ENCODE measurements around the gene CD14. TPM values are rescaled to one million over a fixed set of nuclear protein-coding genes. Genes with fewer than 3 reads are reported as not detected.
"Not testable (repeated sequence)": the region's sequence is repeated elsewhere in the genome, so short reads cannot be mapped to it uniquely, and the experiment has no call there.

The CD14 gene
- total RNA-seq, 1 experiment from 2014 or later: 0.41 TPM

DNA sequence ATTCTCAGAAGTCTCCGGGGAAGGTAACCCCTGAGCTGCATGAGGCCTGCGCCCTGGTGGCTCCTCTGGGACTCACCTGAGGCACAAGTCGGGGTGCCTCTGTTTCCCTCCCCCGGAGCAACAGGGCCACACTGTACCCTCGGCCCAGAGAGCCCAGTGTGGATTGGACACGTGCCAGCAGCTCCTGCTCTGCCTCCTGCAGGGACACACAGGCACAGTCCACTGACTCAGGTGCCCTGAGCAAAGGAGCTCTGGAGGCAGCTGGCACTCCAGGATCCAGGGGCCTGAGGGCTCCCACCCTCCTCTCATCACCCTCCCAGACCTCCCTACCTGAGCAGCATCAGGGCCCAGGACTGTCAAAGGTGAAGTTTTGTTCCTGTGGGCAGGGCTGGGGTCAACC, 38.8 kb downstream of the CD14 start:
- no peak overlapping the region for H3K4me3 ChIP-seq (ENCODE audit: low read depth, low read length, poor library complexity, severe bottlenecking)
- H3K9me3 ChIP-seq (ENCODE audit: low read depth, low read length, poor library complexity, severe bottlenecking): no peaks in the 10 kb centered on the region
- TF ChIP-seq, protein P1, sequence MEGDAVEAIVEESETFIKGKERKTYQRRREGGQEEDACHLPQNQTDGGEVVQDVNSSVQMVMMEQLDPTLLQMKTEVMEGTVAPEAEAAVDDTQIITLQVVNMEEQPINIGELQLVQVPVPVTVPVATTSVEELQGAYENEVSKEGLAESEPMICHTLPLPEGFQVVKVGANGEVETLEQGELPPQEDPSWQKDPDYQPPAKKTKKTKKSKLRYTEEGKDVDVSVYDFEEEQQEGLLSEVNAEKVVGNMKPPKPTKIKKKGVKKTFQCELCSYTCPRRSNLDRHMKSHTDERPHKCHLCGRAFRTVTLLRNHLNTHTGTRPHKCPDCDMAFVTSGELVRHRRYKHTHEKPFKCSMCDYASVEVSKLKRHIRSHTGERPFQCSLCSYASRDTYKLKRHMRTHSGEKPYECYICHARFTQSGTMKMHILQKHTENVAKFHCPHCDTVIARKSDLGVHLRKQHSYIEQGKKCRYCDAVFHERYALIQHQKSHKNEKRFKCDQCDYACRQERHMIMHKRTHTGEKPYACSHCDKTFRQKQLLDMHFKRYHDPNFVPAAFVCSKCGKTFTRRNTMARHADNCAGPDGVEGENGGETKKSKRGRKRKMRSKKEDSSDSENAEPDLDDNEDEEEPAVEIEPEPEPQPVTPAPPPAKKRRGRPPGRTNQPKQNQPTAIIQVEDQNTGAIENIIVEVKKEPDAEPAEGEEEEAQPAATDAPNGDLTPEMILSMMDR (conservative IDR thresholded peaks at IDR 0.05; ENCODE audit: low read depth, low read length): no peak
- TF ChIP-seq EZH2 (IDR thresholded peaks at IDR 0.05; ENCODE audit: borderline replicate concordance, low read depth, low read length, poor library complexity, severe bottlenecking): no peak
- no peak overlapping the region for H3K27ac ChIP-seq (ENCODE audit: low read depth, low read length, poor library complexity, severe bottlenecking)
- no peak for DNase-seq (ENCODE audit: low spot score)
- no TSS peak for BruUV-seq (replicated peaks)
- POLR2A ChIA-PET (ENCODE audit: low non-redundant PET): no interaction called here
- H3K36me3 ChIP-seq (ENCODE audit: insufficient read depth, low read length, poor library complexity, severe bottlenecking): no peaks in the 10 kb centered on the region
- intact Hi-C loops (cut with micrococcal nuclease; ENCODE audit: unreplicated experiment): no loop called here
- no peaks in the 10 kb centered on the region for H3K4me1 ChIP-seq (ENCODE audit: insufficient read depth, low read length, poor library complexity, severe bottlenecking)
- H3K27me3 ChIP-seq (replicated peaks; ENCODE audit: insufficient read depth, low read depth, low read length, poor library complexity): no peaks in the 10 kb centered on the region
- CTCF ChIA-PET: no interaction called here

GRCh38 chr5:140593070-140593469, 39.9 kb downstream of the CD14 start:
- CTCF ChIA-PET; H3K27ac ChIP-seq (ENCODE audit: low read depth, low read length, poor library complexity, severe bottlenecking): not testable (repeated sequence)

GRCh38 chr5:140591747-140592372, 41.1 kb downstream of the CD14 start:
- Histone ChIP-seq H3K9me3 (ENCODE audit: low read depth, low read length, poor library complexity, severe bottlenecking) (no peaks in the 10 kb centered on the region), H3K4me1 (ENCODE audit: insufficient read depth, low read length, poor library complexity, severe bottlenecking) (no peaks in the 10 kb centered on the region), H3K36me3 (ENCODE audit: insufficient read depth, low read length, poor library complexity, severe bottlenecking) (no peaks in the 10 kb centered on the region), H3K4me3 (ENCODE audit: low read depth, low read length, poor library complexity, severe bottlenecking) (no peak overlapping the region), H3K27ac (ENCODE audit: low read depth, low read length, poor library complexity, severe bottlenecking) (no peak overlapping the region), H3K27me3 (replicated peaks; ENCODE audit: insufficient read depth, low read depth, low read length, poor library complexity) (no peaks in the 10 kb centered on the region)
- intact Hi-C loops (cut with micrococcal nuclease; ENCODE audit: unreplicated experiment): no loop called here
- no TSS peak for BruUV-seq (replicated peaks)
- ChIA-PET CTCF (no interaction called here), POLR2A (ENCODE audit: low non-redundant PET) (interaction anchor here (0.5 kb wide), 1 partner anchor 117 kb away, joined by 7 read pairs; no protein-coding TSS in a partner anchor)
- no peak for TF ChIP-seq EZH2 (IDR thresholded peaks at IDR 0.05; ENCODE audit: borderline replicate concordance, low read depth, low read length, poor library complexity, severe bottlenecking)
- TF ChIP-seq, protein P1 (conservative IDR thresholded peaks at IDR 0.05; ENCODE audit: low read depth, low read length): no peak
- peak; percentile 59 for DNase-seq (ENCODE audit: low spot score)

More at GRCh38 chr5:140593070-140593469, 39.9 kb downstream of the CD14 start:
- POLR2A ChIA-PET (ENCODE audit: low non-redundant PET); H3K9me3 ChIP-seq (ENCODE audit: low read depth, low read length, poor library complexity, severe bottlenecking); DNase-seq (ENCODE audit: low spot score); BruUV-seq (replicated peaks); H3K27me3 ChIP-seq (replicated peaks; ENCODE audit: insufficient read depth, low read depth, low read length, poor library complexity); intact Hi-C loops (cut with micrococcal nuclease; ENCODE audit: unreplicated experiment); H3K36me3 ChIP-seq (ENCODE audit: insufficient read depth, low read length, poor library complexity, severe bottlenecking); H3K4me3 ChIP-seq (ENCODE audit: low read depth, low read length, poor library complexity, severe bottlenecking); H3K4me1 ChIP-seq (ENCODE audit: insufficient read depth, low read length, poor library complexity, severe bottlenecking): not testable (repeated sequence)

GRCh38 chr5:140590861-140591260, 42.1 kb downstream of the CD14 start:
- TF ChIP-seq, protein P1 (conservative IDR thresholded peaks at IDR 0.05; ENCODE audit: low read depth, low read length): no peak
- TF ChIP-seq EZH2 (IDR thresholded peaks at IDR 0.05; ENCODE audit: borderline replicate concordance, low read depth, low read length, poor library complexity, severe bottlenecking): no peak
- Histone ChIP-seq H3K4me3 (ENCODE audit: low read depth, low read length, poor library complexity, severe bottlenecking) (no peak overlapping the region), H3K27ac (ENCODE audit: low read depth, low read length, poor library complexity, severe bottlenecking) (no peak overlapping the region), H3K36me3 (ENCODE audit: insufficient read depth, low read length, poor library complexity, severe bottlenecking) (no peaks in the 10 kb centered on the region), H3K27me3 (replicated peaks; ENCODE audit: insufficient read depth, low read depth, low read length, poor library complexity) (no peaks in the 10 kb centered on the region), H3K9me3 (ENCODE audit: low read depth, low read length, poor library complexity, severe bottlenecking) (no peaks in the 10 kb centered on the region), H3K4me1 (ENCODE audit: insufficient read depth, low read length, poor library complexity, severe bottlenecking) (no peaks in the 10 kb centered on the region)
- CTCF ChIA-PET: no interaction called here
- intact Hi-C loops (cut with micrococcal nuclease; ENCODE audit: unreplicated experiment): no loop called here
- BruUV-seq (replicated peaks): no TSS peak
- DNase-seq (ENCODE audit: low spot score): no peak
- POLR2A ChIA-PET (ENCODE audit: low non-redundant PET): no interaction called here
